HG02981 (cell line): ENCODE results near the gene MLH3.

Experiments
- ATAC-seq: cut with Tn5 transposase; IDR thresholded peaks from one replicate; pipeline ENCODE4 v1.9.1; 2021; ENCODE audit warnings: mild to moderate bottlenecking, moderate library complexity; ENCODE audit not compliant: unreplicated experiment

MLH3 gene

DNA sequence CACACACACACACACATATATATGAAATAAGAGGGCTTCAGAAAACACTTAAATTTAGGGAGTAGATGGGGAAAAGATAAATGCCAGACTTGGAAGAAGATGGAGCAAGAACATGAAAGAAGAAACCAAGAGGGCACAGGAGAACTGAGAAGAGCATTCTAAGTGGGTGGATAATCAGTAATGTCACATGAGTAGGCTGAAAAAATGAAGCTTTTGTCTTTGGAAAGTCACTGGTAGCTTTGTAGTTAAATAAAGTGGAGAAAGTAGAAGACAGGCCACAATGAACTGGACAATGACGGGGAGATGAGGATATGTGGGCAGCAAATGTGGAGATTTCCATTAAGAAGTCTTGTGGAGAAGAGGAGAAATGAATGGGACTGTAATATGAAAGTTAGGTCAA, 15.9 kb upstream of the MLH3 start:
- ATAC-seq, result no peak

GRCh38 chr14:75066691-75067090, 15.4 kb upstream of the MLH3 start:
- no peak for ATAC-seq

- ATAC-seq, result peak; percentile 11
Observed at GRCh38 chr14:75064205-75064567, 12.9 kb upstream of the MLH3 start.

DNA sequence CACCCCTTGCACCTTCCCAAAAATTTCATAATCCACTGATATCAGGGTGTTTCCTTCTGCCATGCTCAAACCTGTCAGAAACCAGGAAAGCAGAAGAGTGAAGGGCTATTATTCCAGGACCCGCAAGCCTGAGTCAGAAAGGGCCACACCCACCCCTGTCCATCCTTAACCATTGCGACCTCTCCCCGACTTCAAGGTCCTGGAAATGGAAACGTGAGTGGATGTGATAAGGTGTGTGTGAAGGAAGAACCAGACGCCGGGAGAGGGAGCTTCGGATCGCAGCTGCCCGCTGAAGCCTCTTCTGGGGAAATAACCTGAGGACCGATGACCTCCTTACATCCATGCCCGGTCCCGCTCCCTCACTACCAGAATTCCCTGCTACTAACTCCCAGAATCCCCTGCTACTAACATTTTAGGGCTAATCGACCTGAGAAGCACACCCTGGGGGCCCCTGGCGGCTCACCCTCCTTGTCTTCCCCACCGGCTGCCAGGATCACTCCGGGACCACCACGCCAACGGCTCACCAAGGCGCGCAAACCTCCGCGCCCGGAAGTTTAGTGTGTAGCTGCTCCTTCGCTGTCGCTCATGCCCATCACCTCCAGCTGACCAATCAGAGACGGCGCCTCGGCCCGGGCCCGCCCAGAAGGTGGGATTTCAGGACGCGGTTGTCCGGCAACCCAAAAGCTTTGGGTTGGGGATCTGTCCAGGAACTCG, 12.4 kb upstream of the MLH3 start, which contains the start of gene ACYP1:
Gene ACYP1, minus strand, starts transcription at position 534 of the 714 bp plus-strand sequence. Its CDS starts 471 bp downstream, at position 63.
- ATAC-seq, result peak; percentile 90

- ATAC-seq, result no peak
Observed at GRCh38 chr14:75063013-75063412, 11.7 kb upstream of the MLH3 start.

DNA sequence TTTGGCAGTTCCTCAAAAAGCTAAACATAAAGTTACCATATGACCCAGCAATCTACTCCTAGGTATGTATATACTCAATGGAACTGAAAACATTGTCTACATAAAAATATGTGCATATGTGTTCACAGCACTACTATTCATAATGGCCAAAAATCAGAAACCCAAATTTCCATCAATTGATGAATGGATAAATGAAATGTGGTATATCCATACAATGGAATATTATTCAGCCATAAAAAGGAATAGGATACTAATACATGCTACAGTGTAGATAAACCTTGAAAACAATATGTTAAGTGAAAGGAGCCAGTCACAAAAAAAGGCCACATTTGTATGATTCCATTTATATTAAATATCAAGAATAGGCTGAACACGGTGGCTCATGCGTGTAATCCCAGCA, 9.2 kb upstream of the MLH3 start:
- ATAC-seq, result no peak

DNA sequence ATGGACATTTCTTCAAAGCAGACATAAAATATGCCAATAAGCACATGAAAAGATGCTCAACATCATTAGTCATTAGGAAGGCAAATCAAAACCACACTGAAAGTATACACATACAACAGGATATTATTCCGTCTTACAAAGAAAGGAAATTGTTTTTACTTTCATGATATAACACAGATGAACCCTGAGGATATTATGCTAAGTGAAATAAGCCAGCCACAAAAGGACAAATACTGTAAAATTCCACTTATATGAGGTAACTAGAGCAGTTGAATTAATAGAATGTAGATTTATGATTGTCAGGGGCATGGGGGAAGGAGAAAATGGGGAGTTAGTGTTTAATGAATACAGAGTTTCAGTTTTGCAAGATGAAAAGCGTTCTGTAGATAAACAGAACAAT, 8.4 kb upstream of the MLH3 start:
- ATAC-seq, result no peak

- no peak for ATAC-seq
Observed at GRCh38 chr14:75054421-75054820, 3.2 kb upstream of the MLH3 start.

GRCh38 chr14:75053396-75054291, 2.4 kb upstream of the MLH3 start:
- no peak for ATAC-seq

GRCh38 chr14:75051556-75051899, 261 bp upstream of the MLH3 start:
- ATAC-seq, result no peak

GRCh38 chr14:75049731-75050201, 1.5 kb downstream of the MLH3 start:
- ATAC-seq, result no peak

- no peak for ATAC-seq
Observed at GRCh38 chr14:75049136-75049535, 2.1 kb downstream of the MLH3 start.

DNA sequence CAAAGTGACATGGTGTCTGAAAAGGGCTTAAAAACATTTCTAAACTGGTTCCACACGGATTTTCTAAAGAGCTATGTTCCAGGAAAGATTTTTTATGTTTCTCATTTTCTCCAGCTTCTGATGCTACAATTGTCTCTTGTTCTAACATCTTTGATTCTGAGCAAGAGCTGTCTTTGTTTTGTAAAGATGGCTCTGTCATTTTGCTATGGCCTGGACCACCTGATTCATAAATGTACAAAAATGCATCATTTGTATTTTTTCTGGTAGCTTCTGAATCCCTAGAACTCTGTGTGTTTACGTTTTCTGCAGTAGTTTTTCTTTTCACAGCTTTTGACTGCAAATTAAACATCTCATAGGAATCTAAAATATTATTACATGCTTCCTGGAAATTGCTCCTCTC, 3.2 kb downstream of the MLH3 start:
- no peak for ATAC-seq

DNA sequence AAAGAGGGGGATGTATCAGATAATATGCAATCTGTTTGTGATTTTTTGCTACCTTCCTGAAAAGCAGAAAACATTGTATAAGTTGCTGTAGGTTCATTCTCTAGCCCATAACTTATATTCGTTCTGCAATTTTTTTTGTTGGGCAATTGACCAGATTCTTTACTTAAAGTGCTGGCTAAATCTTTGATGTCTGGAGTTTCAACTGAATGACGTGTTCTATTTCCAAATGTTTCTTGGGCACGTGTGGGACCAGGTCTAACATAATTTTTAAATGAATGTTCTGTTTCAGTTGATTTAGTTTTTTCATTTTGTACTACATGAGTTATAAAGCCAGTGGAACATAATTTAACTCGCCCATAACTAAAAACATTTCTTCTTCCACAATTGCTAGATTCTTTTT, 3.8 kb downstream of the MLH3 start:
- no peak for ATAC-seq

- ATAC-seq, result no peak
Observed at GRCh38 chr14:75046899-75047298, 4.4 kb downstream of the MLH3 start.

- ATAC-seq, result no peak
Observed at GRCh38 chr14:75046275-75046674, 5.0 kb downstream of the MLH3 start.

DNA sequence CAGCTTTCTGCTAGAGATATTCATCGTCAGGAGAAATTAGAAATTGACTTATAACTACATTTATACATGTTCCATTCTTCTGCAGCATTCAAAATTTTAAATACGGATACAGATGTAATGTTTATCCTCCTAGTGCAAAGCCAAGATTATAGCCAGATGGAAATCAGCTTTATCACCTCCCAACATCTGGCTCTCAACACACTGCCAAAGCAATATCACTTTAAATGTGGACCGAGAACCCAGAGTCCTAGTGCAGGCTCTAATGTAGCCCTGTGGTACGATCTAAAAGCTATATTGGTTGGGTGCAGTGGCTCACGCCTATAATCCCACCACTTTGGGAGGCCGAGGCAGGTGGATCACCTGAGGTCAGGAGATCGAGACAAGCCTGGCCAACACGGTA, 6.5 kb downstream of the MLH3 start:
- no peak for ATAC-seq

- no peak for ATAC-seq
Observed at GRCh38 chr14:75044322-75044721, 6.9 kb downstream of the MLH3 start.

DNA sequence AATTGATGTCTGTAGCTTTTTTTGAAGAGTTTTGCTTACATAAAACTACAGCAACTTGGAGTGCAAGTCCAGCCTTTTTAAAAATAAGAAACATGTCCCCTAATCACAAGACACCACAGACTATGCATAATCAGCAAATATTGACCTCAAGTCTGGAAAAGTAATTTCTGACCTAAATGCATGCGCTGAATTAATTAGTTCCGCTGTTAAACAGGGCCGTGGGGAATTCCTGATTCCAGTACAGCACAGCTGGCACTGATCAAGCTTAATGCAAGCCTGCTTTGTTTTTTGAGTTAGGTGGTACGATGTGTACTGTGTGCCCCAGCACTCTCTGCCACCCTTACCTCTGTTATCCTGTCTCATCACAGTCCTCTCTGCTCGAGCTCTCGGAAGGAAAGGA, 9.2 kb downstream of the MLH3 start:
- ATAC-seq, result no peak

- ATAC-seq, result no peak
Observed at GRCh38 chr14:75041613-75042012, 9.7 kb downstream of the MLH3 start.

- ATAC-seq, result no peak
Observed at GRCh38 chr14:75040959-75041358, 10.3 kb downstream of the MLH3 start.

DNA sequence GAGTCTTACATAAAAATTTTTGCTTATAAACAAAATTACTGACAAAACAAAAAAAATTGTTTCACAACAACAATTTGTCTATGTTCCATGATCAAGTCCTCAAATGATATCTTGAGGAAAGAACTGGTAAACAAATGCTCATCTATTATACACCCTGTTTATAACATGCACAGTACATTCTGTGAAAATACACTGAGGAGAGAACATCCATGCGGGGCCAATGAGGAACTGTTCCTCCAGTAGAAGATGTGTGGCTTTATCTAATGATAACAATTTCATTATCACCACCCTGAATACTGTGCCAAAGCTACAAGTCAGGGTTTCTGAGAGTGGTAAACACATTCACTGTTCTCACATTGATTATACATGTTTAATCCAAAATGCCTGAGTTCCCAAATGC, 10.8 kb downstream of the MLH3 start:
- ATAC-seq, result no peak
